GM23248 (cell line): Measurements from ENCODE around the gene TFIP11. TPM values are rescaled to one million over a fixed set of nuclear protein-coding genes. Genes with fewer than 3 reads are reported as not detected.

Experiments
- DNase-seq: peaks from one replicate; pipeline ENCODE4 v3.0.0-alpha.2; 2015
- H2AFZ ChIP-seq: fragments of 200-600 bp; sonication (generic); 2 replicates; pipeline ENCODE4 v1.6.1; 2016; ENCODE audit warnings: antibody characterized with exemption
- H3F3A ChIP-seq: fragments of 200-600 bp; sonication (generic); 2 replicates; pipeline ENCODE4 v1.6.1; 2016; ENCODE audit warnings: mild to moderate bottlenecking, antibody characterized with exemption, mixed run types; ENCODE audit not compliant: insufficient read depth
- H3K27ac ChIP-seq: fragments of 200-600 bp; sonication (generic); 2 replicates; pipeline ENCODE4 v1.5.1; 2016; ENCODE audit warnings: mild to moderate bottlenecking
- H3K27me3 ChIP-seq: fragments of 200-600 bp; sonication (generic); replicated peaks from 2 replicates; pipeline ENCODE4 v1.6.1; 2016; ENCODE audit warnings: mild to moderate bottlenecking; ENCODE audit not compliant: insufficient read depth
- H3K36me3 ChIP-seq: fragments of 200-600 bp; sonication (generic); 2 replicates; pipeline ENCODE4 v1.6.1; 2016; ENCODE audit warnings: low read depth, mild to moderate bottlenecking
- H3K4me1 ChIP-seq: fragments of 200-600 bp; sonication (generic); 2 replicates; pipeline ENCODE4 v1.6.1; 2016; ENCODE audit warnings: mild to moderate bottlenecking; ENCODE audit not compliant: insufficient read depth
- H3K4me2 ChIP-seq: fragments of 200-600 bp; sonication (generic); one replicate; pipeline ENCODE4 v1.6.1; 2016; ENCODE audit warnings: mild to moderate bottlenecking; ENCODE audit not compliant: unreplicated experiment
- H3K4me3 ChIP-seq: fragments of 200-600 bp; sonication (generic); 2 replicates; pipeline ENCODE4 v1.5.1; 2016; ENCODE audit warnings: mild to moderate bottlenecking
- H3K79me2 ChIP-seq: fragments of 200-600 bp; sonication (generic); 2 replicates; pipeline ENCODE4 v1.6.1; 2016; ENCODE audit warnings: mild to moderate bottlenecking; ENCODE audit not compliant: insufficient read depth
- H3K9ac ChIP-seq: fragments of 200-600 bp; sonication (generic); 2 replicates; pipeline ENCODE4 v1.6.1; 2016; ENCODE audit warnings: mild to moderate bottlenecking
- H3K9me2 ChIP-seq: fragments of 200-600 bp; sonication (generic); 2 replicates; pipeline ENCODE4 v1.6.1; 2016; ENCODE audit warnings: mixed run types, mild to moderate bottlenecking, moderate library complexity; ENCODE audit not compliant: insufficient read depth
- H3K9me3 ChIP-seq: fragments of 200-600 bp; sonication (generic); one replicate; pipeline ENCODE4 v1.6.1; 2017; ENCODE audit warnings: low read depth
- H4K20me1 ChIP-seq: fragments of 200-600 bp; sonication (generic); 2 replicates; pipeline ENCODE4 v1.6.0; 2016; ENCODE audit not compliant: insufficient read depth
- EZH2 ChIP-seq: fragments of 200-600 bp; sonication (generic); IDR thresholded peaks from 2 replicates; pipeline ENCODE4 v1.6.1; 2018; ENCODE audit warnings: antibody characterized with exemption, mild to moderate bottlenecking; ENCODE audit not compliant: insufficient read depth, poor library complexity, severe bottlenecking
- EZH2phosphoT487 ChIP-seq: fragments of 200-600 bp; sonication (generic); IDR thresholded peaks from 2 replicates; pipeline ENCODE4 v1.6.1; 2018; ENCODE audit warnings: antibody characterized with exemption, moderate library complexity, mild to moderate bottlenecking, low read depth; ENCODE audit not compliant: insufficient read depth
- WGBS, 2 experiments: methylation state at CpG; one replicate each; pipeline ENCODE4 v1.1.6; 2015 to 2017; ENCODE audit warnings: low lambda C conversion rate in 2 of 2, low coverage in 1 of 2; ENCODE audit errors: missing lambda C conversion rate in 2 of 2; 5-methylcytosine and 5-hydroxymethylcytosine counted together
- in situ Hi-C: fragments of 300-500 bp; cut with MboI; formaldehyde crosslinking; loops from 2 replicates; pipeline ENCODE4 v1.15.0; 2020
- polyA plus RNA-seq: library from polyadenylated mRNA; unstranded; fragments of >200 nt; fragmentation: Nextera tagmentation; extraction: Ambion mirVana; gene quantifications from 2 replicates; pipeline ENCODE4 v1.2.1, GENCODE V29; 2016
- total RNA-seq: library from RNA; depleted of rRNA; stranded (reverse); fragments of >200 nt; shearing (Covaris generic); gene quantifications from 2 replicates; pipeline ENCODE4 v1.2.3, GENCODE V29; 2014

TFIP11 gene
- total and polyA plus RNA-seq, 2 experiments from 2014 or later: 23.1 to 41.9 TPM

DNA sequence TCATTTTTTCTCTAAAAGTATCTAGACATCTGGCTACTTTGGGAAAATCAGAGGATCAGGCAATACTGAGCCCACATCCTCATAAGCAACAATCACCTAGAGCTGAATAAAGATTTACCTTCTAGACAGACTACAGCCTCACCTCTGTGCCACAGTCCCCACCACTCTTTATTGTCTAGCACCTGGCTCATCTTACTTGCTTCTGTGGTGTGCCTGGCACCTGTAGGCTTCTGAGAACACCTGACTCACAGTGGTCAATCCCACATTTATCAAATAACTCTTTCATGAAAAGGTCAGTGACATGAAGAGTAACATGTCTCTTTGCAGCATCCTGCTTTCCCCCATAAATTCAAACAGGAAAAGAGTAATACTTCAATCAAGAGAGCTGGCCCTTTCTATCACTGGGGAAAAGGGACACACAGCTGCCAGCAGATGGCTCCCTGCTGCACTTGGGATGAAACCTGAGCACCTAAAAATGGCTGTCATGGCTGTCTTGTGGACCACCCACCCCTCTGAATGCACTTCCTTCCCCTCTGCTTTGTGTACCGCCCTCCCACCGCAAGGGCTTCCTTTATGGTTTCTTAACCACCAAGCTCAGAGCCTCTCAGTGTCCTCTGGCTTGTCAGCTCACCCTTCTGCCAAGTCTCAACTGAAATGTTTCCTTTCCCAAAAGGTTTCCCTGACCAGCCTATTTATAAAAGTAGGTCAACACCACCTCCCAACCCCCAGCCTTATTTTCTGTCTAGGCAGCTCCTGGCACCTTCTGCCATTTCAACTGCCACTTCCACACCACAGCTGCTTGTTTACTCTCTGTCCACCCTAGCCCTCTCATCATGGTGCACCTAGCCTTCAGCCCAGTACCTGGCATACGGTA, 9.3 kb downstream of the TFIP11 start:
- H4K20me1 ChIP-seq: no peaks in the 10 kb centered on the region
- WGBS, 2 experiments: 57 to 68% methylated on average over 3 of the region's 3 CpGs
- H3K27me3 ChIP-seq: no peaks in the 10 kb centered on the region
- no peak overlapping the region for H2AFZ ChIP-seq
- H3K79me2 ChIP-seq: peaks cover 5% of the 10 kb centered on the region
- no peak overlapping the region for H3K27ac ChIP-seq
- DNase-seq: peak; percentile 47
- H3K36me3 ChIP-seq: peaks cover 74% of the 10 kb centered on the region
- in situ Hi-C loops: no loop called here
- H3K9me3 ChIP-seq: no peaks in the 10 kb centered on the region
- no peak for TF ChIP-seq EZH2phosphoT487
- no peak for TF ChIP-seq EZH2
- no peak overlapping the region for H3K9ac ChIP-seq
- no peaks in the 10 kb centered on the region for H3K9me2 ChIP-seq
- peaks cover 24% of the 10 kb centered on the region for H3F3A ChIP-seq
- H3K4me2 ChIP-seq: no peak overlapping the region
- H3K4me3 ChIP-seq: no peak overlapping the region
- peaks cover 7% of the 10 kb centered on the region for H3K4me1 ChIP-seq

DNA sequence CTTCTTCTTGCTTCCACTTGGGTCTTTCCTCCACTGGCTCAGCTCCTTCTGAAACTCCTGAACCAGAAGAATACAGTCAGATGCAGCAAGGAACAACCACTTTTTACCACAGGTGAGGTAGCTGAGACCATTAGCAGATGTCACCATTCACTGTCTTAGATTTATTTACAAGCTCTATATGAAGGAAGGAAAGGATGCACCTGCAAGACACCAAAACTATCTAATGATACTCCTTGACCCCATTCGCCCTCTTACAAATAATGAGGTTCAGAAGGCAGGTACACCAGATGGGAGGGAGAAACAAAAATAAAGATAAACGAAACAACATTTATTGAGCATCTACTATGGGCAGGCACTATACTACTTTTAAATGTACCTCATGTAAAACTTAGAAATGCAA, 10.3 kb downstream of the TFIP11 start:
- in situ Hi-C loops: no loop called here
- WGBS, 2 experiments: 84 to 89% methylated on average over 2 of the region's 2 CpGs
- Histone ChIP-seq H3K79me2 (peaks cover 5% of the 10 kb centered on the region), H3K9me2 (no peaks in the 10 kb centered on the region), H3K36me3 (peaks cover 70% of the 10 kb centered on the region), H3K4me2 (no peak overlapping the region), H3K4me1 (peaks cover 7% of the 10 kb centered on the region), H4K20me1 (no peaks in the 10 kb centered on the region), H2AFZ (no peak overlapping the region), H3K9me3 (no peaks in the 10 kb centered on the region), H3K4me3 (no peak overlapping the region), H3K27me3 (no peaks in the 10 kb centered on the region), H3F3A (peaks cover 24% of the 10 kb centered on the region), H3K9ac (no peak overlapping the region), H3K27ac (no peak overlapping the region)
- no peak for DNase-seq
- TF ChIP-seq EZH2: no peak
- TF ChIP-seq EZH2phosphoT487: no peak

DNA sequence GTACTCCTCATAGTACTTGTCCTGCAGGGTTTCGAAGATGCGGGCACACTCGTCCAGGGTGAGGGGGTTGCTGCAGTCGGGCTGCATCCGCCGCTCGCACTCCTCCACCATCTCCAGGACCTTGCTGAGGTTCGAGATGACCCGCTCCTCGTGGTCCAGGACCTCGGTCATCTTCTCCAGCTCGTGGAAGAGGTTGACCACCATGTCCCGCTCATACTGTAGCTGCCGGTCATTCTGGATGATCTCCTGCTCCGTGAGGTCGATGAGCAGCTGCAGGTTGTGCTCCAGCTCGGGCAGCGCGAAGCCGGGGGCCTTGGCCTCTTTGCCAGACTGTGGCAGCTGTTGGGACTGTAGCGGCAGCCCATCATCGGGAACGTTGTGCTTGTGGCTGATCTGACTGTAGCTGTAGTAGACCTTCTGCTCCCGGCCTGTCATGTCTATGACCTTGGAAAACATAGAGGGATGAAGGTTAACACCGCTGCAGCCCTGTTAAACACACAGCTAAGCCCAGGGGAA, 13.0 kb downstream of the TFIP11 start:
- Histone ChIP-seq H3K27ac (no peak overlapping the region), H4K20me1 (no peaks in the 10 kb centered on the region), H3K4me2 (no peak overlapping the region), H3K36me3 (peaks cover 60% of the 10 kb centered on the region), H3K9ac (no peak overlapping the region), H2AFZ (no peak overlapping the region), H3K9me3 (no peaks in the 10 kb centered on the region), H3K9me2 (no peaks in the 10 kb centered on the region), H3K4me1 (peaks cover 7% of the 10 kb centered on the region), H3K27me3 (no peaks in the 10 kb centered on the region), H3K79me2 (peaks cover 5% of the 10 kb centered on the region), H3F3A (peaks cover 24% of the 10 kb centered on the region), H3K4me3 (no peak overlapping the region)
- in situ Hi-C loops: no loop called here
- DNase-seq: no peak
- 91 to 92% methylated on average over 25 of the region's 25 CpGs for WGBS, 2 experiments
- TF ChIP-seq EZH2: no peak
- TF ChIP-seq EZH2phosphoT487: no peak

GRCh38 chr22:26496456-26496855, 15.8 kb downstream of the TFIP11 start:
- in situ Hi-C loops: no loop called here

More at GRCh38 chr22:26496456-26496855, 15.8 kb downstream of the TFIP11 start:
- Histone ChIP-seq H4K20me1 (no peaks in the 10 kb centered on the region), H3K4me3 (no peak overlapping the region), H3K27ac (no peak overlapping the region), H3K36me3 (peaks cover 52% of the 10 kb centered on the region), H3K27me3 (no peaks in the 10 kb centered on the region), H3K9me2 (no peaks in the 10 kb centered on the region), H3K9ac (no peak overlapping the region), H3K4me1 (peaks cover 7% of the 10 kb centered on the region), H3F3A (peaks cover 10% of the 10 kb centered on the region), H3K9me3 (no peaks in the 10 kb centered on the region), H3K4me2 (no peak overlapping the region), H2AFZ (no peak overlapping the region), H3K79me2 (peaks cover 5% of the 10 kb centered on the region)
- TF ChIP-seq EZH2 (no peak), EZH2phosphoT487 (no peak)
- DNase-seq: no peak
- WGBS, 2 experiments: 88 to 96% methylated on average over 4 of the region's 4 CpGs
